GM19324 (cell line): ENCODE data around the gene LTBP3.
A peak's percentile ranks its signal among the peaks of the same experiment; 100 is the strongest.

Source experiments
- ATAC-seq: cut with Tn5 transposase; IDR thresholded peaks from one replicate; pipeline ENCODE4 v1.9.1; 2021; ENCODE audit warnings: mild to moderate bottlenecking, moderate library complexity; ENCODE audit not compliant: unreplicated experiment, low FRiP score

The LTBP3 gene

GRCh38 chr11:65555693-65556231, 2.4 kb downstream of the LTBP3 start:
- ATAC-seq: no peak

- ATAC-seq: no peak
Measured at GRCh38 chr11:65554842-65555430, 3.2 kb downstream of the LTBP3 start.

GRCh38 chr11:65554057-65554818, 3.9 kb downstream of the LTBP3 start:
- no peak for ATAC-seq

GRCh38 chr11:65553301-65554001, 4.7 kb downstream of the LTBP3 start:
- no peak for ATAC-seq

GRCh38 chr11:65552388-65552951, 5.7 kb downstream of the LTBP3 start:
- ATAC-seq: no peak

- ATAC-seq: no peak
Measured at GRCh38 chr11:65551572-65552387, 6.4 kb downstream of the LTBP3 start.

- ATAC-seq: no peak
Measured at GRCh38 chr11:65549096-65549495, 9.1 kb downstream of the LTBP3 start.

- no peak for ATAC-seq
Measured at GRCh38 chr11:65548395-65548794, 9.8 kb downstream of the LTBP3 start.

- no peak for ATAC-seq
Measured at GRCh38 chr11:65547446-65548125, 10.6 kb downstream of the LTBP3 start.

- ATAC-seq: peak; percentile 83
Measured at GRCh38 chr11:65546217-65546958, 11.8 kb downstream of the LTBP3 start.

- ATAC-seq: no peak
Measured at GRCh38 chr11:65545853-65546216, 12.3 kb downstream of the LTBP3 start.

- ATAC-seq: no peak
Measured at GRCh38 chr11:65542738-65543390, 15.3 kb downstream of the LTBP3 start.

GRCh38 chr11:65541093-65541982, 16.8 kb downstream of the LTBP3 start:
- ATAC-seq: no peak

GRCh38 chr11:65540290-65541092, 17.7 kb downstream of the LTBP3 start:
- peak; percentile 68 for ATAC-seq

GRCh38 chr11:65539744-65540289, 18.3 kb downstream of the LTBP3 start:
- ATAC-seq: peak; percentile 48
